UCSD-AML1 (cell line): ENCODE measurements around the gene GGCT.
A peak's percentile ranks its signal among the peaks of the same experiment; 100 is the strongest.

Experiments used
- DNase-seq: peaks from one replicate; lab custom pipeline; 2025; ENCODE audit not compliant: unreplicated experiment; lab: John Stamatoyannopoulos, UW

The GGCT gene

DNA sequence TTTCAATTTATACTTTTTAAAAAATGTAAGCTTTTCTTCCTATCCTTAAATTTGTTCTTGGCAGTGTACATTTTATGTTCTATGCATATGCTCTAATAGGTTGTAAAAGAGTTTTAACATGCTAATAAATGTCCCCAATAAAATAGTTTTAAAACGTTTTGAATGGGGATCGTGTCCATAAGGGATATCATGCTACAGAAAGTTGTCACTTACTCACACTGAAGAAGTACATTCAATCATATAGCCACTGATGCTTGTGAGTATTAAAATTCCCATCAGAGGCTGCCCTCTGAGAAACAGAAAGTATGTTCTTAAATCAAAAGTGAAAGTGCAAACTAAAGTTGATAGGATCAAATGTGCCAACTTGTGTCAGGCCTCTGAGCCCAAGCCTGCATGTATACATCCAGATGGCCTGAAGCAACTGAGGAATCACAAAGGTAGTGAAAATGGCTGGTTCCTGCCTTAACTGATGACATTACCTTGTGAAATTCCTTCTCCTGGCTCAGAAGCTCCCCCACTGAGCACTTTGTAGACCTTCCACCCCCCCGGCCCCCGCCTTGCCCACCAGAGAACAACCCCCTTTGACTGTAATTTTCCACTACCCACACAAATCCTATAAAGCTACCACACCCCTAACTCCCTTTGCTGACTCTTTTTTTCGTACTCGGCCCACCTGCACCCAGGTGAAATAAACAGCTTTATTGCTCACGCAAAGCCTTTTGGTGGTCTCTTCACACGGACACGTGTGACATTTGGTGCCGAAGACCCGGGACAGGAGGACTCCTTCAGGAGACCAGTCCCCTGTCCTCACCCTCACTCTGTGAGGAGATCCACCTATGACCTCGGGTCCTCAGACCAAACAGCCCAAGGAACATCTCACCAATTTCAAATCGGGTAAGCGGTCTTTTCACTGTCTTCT is 25.2 kb downstream of the GGCT start:
- no peak for DNase-seq

- peak; percentile 74 for DNase-seq
These were observed 26.1 kb downstream of the GGCT start, which contains the start of gene NOD1 for GRCh38 chr7:30478349-30479201. NOD1 (minus strand) TSS chr7:30478784; CDS start chr7:30456921, 21,863 bp downstream.

DNA sequence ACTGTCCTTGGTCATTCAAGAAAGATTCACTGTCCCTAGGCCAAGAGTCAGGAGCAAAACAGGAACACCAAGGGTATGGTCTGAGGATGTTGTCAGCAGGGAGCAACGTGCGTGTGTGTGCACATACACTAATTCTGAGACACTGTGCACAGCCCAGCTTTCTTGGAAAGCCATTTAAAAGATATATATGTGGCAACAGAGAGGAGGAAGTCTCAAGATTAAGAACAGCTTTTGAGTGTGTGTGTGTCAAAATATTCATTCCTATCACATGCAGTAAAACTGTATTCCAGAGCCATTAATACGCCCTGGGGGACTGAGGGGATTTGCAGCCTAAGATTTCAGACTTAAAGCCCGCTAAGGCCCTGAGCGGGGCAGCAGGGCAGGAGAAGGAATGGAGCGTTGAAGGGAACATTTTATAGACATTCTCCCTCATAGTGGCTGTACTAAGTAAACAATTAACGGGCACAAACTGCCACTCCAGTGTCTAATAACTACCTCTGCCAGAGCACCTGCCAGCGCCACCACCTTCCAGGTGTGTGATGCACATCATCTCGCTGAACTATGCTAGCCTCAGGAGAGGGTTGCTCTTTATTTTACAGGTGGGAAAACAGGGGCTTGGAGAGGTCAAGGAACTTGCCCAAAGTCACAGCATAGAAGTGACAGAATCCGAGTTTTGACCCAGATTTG is 28.0 kb downstream of the GGCT start:
- no peak for DNase-seq

GRCh38 chr7:30475580-30475979 is 29.0 kb downstream of the GGCT start:
- DNase-seq, result no peak

DNA sequence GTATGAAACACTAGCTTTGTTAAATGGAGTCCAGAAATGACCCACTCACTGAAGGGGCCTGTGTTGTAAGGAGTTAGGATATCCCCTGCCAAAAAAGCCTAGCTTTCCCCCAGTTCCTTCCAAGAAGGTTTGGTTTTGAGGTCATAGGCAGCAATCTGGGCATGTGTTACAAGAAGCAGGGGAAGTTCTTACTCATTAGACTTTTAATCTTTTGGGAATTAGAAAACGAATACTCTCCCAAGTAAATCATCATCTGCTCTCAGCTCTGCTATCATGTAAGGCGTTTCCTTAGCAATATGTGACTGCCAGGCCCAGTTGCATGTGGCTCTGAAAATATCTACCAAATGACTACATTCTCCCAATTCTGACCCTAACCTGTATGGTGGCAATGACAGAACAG is 29.7 kb downstream of the GGCT start:
- DNase-seq, result no peak

DNA sequence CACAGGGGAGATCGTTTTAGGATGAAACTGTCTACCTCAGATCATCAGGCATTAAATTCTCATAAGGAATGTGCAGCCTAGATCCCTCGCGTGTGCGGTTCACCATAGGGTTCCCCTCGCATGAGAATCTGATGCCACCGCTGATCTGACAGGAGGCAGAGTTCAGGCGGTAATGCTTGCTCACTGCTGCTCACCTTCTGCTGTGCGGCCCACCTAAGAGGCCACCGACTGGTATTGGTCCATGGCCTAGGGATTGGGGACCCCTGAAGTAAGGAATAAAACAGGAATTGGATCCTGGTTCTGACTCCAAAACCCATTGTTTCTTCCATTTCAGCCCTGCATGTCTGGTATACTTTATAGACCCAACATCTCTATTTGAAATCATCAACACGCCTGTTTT is 30.1 kb downstream of the GGCT start:
- no peak for DNase-seq

DNA sequence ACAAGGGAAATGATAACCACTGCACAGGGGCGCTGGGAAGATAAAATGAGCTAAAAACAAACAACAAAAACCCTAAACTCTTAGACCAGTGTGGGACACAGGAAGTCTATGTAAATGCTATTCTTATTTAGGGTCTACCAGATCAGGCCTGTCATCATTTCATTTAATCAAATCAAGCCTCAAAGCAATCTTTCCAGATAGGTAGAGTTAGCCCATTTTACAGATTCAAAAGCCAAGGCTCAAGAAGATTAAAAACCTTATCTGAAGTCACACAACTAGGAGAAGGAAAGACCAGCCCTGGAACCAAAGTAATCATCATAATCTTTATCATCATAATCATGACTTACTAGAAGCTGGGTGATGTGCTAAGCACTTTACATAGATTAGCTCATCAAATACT is 30.7 kb downstream of the GGCT start:
- DNase-seq, result no peak

GRCh38 chr7:30472784-30473775 is 31.5 kb downstream of the GGCT start:
- no peak for DNase-seq

DNA sequence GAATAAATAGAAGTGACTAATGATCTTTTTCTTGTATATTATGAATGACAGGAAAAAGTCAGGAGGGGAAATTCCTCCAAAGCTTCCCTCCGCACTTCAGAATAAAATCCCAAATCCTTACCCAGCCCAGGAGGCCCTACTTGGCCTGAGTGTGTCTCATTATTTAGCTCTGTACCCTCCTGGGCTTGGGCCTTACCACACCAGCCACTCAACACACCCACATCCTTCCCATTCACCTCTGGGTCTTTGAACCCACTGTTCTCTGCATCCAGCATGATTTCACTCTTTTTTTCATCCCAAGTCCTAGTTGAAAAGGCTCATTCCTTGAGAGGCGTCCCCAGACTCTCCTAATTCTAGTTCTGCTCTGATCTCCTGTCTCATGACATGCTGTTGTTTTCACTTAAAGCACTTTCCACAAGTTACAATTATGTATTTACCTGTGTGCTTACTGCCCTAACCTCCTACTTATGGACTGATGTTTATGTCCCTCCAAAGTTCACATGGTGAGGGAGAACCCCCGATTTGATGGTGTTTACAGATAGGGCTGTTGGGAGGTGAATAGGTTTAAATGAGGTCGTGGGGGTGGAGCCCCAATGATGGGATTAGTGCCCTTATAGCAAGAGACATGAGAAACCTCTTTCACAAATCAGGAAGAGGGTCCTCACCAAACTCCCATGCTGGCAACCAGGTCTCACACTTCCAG is 32.4 kb downstream of the GGCT start:
- DNase-seq, result no peak

DNA sequence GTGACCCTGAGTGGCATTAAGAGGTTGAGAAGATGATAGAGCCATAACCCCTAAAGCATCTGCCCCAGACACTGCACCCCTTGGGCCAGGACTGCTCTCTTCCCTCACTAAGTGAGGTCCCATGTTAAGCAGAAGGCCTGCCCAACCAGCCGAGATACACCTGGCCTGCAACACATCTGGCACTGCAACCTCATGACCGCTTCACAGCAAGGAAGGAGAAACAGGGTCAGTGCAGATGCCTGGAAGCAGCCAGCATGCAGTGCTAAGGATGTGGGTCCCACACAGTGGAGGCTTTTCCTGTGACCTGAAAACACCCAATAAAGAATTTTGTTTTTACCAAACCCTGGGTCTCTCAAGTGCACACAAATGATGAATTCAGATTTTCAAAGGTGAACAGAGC is 33.4 kb downstream of the GGCT start:
- DNase-seq, result no peak

DNA sequence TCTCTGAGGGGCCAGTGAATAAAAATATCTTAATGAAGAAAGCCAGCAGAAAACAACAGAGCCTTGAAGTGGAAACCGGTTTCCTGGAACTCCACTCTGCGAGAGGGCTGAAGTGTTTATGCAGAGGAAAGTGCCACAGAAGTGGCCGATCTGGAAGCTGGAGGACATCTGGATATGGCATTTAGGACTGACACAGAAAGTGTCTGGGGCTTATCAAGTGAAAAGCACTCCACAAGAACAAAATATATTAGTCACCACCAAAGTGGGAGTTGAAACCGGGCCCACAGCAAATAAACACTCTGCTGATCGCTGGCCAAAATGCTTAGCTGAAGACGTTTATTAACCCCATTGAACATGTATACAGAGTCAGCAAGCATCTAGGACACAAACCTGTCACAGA is 33.9 kb downstream of the GGCT start:
- DNase-seq, result peak; percentile 9

DNA sequence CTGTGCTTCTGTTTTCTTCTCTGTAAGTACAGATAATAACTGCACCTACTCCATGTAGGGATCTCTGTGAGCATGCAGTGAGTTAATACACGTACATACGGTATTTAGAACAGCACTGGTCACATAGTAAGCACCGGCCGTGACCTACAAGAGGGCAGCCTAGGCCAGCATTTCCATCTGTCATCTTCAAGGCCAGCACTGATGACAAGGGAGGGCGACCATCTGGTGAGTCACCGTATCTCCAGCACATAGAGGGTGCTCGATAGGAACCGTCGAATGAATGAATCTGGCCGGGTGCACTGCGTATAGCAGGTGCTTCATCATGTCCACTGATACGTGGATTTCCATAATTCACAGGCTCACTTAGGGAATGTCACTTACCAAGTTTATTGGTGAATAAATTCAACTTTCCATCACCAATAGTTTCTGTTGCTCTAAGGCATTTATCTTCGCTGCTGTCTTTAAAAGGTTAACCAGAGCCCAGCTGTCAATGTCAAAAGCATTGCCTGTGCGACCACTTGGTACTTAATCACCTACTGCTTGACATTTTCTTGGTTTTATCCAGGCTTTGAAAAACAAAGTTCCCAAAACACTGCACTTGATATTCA is 34.4 kb downstream of the GGCT start:
- DNase-seq, result no peak

GRCh38 chr7:30469303-30469702 is 35.3 kb downstream of the GGCT start:
- peak; percentile 24 for DNase-seq

- no peak for DNase-seq
These were observed 35.8 kb downstream of the GGCT start for GRCh38 chr7:30468791-30469190.

DNA sequence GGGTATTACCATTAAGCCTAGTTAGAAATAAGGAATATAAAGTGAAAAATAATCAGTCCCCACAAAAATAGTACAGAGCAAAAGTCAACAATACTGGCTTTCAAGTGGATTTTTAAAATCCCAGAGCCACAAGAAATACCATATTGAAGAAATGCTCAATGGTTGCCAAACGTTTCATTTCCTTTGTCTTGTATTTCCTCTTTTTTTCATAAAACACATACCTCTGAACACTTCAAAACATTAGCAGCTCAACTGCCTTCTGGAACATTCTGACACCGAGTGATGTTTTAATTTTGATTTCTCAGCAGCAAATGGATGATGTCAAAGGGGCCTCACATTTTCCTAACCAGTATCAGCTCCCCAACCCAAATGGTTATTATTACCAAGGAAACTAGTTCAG is 36.6 kb downstream of the GGCT start:
- DNase-seq, result no peak

- DNase-seq, result no peak
These were observed 37.4 kb downstream of the GGCT start for GRCh38 chr7:30467271-30467670.

GRCh38 chr7:30466266-30466665 is 38.4 kb downstream of the GGCT start:
- DNase-seq, result no peak

DNA sequence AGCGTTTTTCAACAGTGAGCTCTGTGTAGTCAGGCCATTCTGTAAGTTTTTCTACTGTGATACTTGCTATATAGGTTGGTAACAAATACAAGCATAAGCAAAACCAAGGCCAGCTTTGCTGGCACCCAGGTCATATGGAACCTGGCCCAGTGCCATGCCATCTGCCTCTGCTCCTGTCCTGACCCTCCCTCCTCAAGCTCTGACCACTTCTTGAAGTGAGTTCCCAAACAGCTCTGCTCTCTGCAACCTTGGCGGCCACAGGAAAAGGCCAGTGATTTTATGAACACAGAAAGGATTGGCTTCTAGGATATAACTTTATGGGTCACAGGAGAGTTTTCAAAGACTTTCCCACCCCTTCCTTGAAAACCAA is 38.8 kb downstream of the GGCT start:
- no peak for DNase-seq
